ENCODE data around the gene REV3L. TPM values are rescaled to one million over a fixed set of nuclear protein-coding genes. Genes with fewer than 3 reads are reported as not detected.

Gene REV3L
- total and polyA plus RNA-seq, 2 donors (not counting 1 experiment from before 2014, with no cell fraction given), result 4.7 to 37.9 TPM

GRCh38 chr6:111444794-111445193, 38.2 kb downstream of the REV3L start:
- Histone ChIP-seq H3K4me1 (ENCODE audit: control insufficient read depth in 2 of 2, insufficient read depth in 2 of 2, low read length in 2 of 2) (peaks cover 12% of the 10 kb centered on the region in 2 donors), H3K9me3 (ENCODE audit: control extremely low read depth in 1 of 3, control insufficient read depth in 2 of 3, insufficient read depth in 1 of 3, low read length in 2 of 3) (no peaks in the 10 kb centered on the region), H3K4me2 (replicated peaks; ENCODE audit: low read depth, low read length, poor library complexity, severe bottlenecking) (no peak overlapping the region), H3K27ac (ENCODE audit: low read length in 2 of 2) (no peak overlapping the region), H3K9ac (ENCODE audit: low read length) (no peak overlapping the region), H3K36me3 (replicated peaks in 1 of 2; ENCODE audit: control extremely low read depth in 1 of 2, control insufficient read depth in 1 of 2, extremely low read depth in 1 of 2, insufficient read depth in 2 of 2, low read length in 1 of 2) (no peaks in the 10 kb centered on the region), H3K79me2 (ENCODE audit: control insufficient read depth, insufficient read depth, low read length) (peaks cover 55% of the 10 kb centered on the region), H3K4me3 (ENCODE audit: control extremely low read depth in 1 of 5, extremely low read depth in 1 of 5, insufficient read depth in 1 of 5, low read depth in 2 of 5, low read length in 4 of 5) (no peak overlapping the region), H4K20me1 (ENCODE audit: control insufficient read depth, insufficient read depth, low read length, poor library complexity, severe bottlenecking) (peaks cover 13% of the 10 kb centered on the region), H2AFZ (ENCODE audit: insufficient read depth, low read depth, low read length, poor library complexity, severe bottlenecking) (no peak overlapping the region), H3K27me3 (replicated peaks in 1 of 4; ENCODE audit: control extremely low read depth in 1 of 4, control insufficient read depth in 3 of 4, insufficient read depth in 4 of 4, low read length in 3 of 4) (no peaks in the 10 kb centered on the region)
- CTCF ChIA-PET, result no interaction called here
- WGBS (ENCODE audit: insufficient coverage), result no CpG with 5 or more reads among the region's 5 CpGs
- ATAC-seq (ENCODE audit: low read depth), result no peak
- peaks cover 25% of the 10 kb centered on the region for H3K4me1 Mint-ChIP-seq
- intact Hi-C loops (cut with micrococcal nuclease), result loop anchor here (5.0 kb wide), 2 partner anchors 33 to 37 kb away; no protein-coding TSS in a partner anchor
- H3K9me3 Mint-ChIP-seq (ENCODE audit: insufficient read depth), result no peaks in the 10 kb centered on the region
- no peak for TF ChIP-seq CTCF (IDR thresholded peaks at IDR 0.05)
- no peak for TF ChIP-seq EZH2 (IDR thresholded peaks at IDR 0.05; ENCODE audit: borderline replicate concordance, insufficient read depth, low read depth, low read length, poor library complexity, severe bottlenecking)
- no peaks in the 10 kb centered on the region for H3K27me3 Mint-ChIP-seq
- no peak for DNase-seq
- POLR2A ChIA-PET, result no interaction called here
- H3K4me3 Mint-ChIP-seq, result no peak overlapping the region
- H3K27ac Mint-ChIP-seq, result no peak overlapping the region

GRCh38 chr6:111441678-111442243, 41.3 kb downstream of the REV3L start:
- Histone ChIP-seq H3K4me1 (ENCODE audit: control insufficient read depth in 2 of 2, insufficient read depth in 2 of 2, low read length in 2 of 2) (peaks cover 12% of the 10 kb centered on the region in 2 donors), H3K4me2 (replicated peaks; ENCODE audit: low read depth, low read length, poor library complexity, severe bottlenecking) (peak overlapping the region; percentile 49), H3K9me3 (ENCODE audit: control extremely low read depth in 1 of 3, control insufficient read depth in 2 of 3, insufficient read depth in 1 of 3, low read length in 2 of 3) (no peaks in the 10 kb centered on the region), H3K9ac (ENCODE audit: low read length) (peak overlapping the region; percentile 5), H3K79me2 (ENCODE audit: control insufficient read depth, insufficient read depth, low read length) (peaks cover 45% of the 10 kb centered on the region), H3K4me3 (ENCODE audit: control extremely low read depth in 1 of 5, extremely low read depth in 1 of 5, insufficient read depth in 1 of 5, low read depth in 2 of 5, low read length in 4 of 5) (peak overlapping the region in 2 of 5 experiments; percentile 5 to 13), H4K20me1 (ENCODE audit: control insufficient read depth, insufficient read depth, low read length, poor library complexity, severe bottlenecking) (peaks cover 7% of the 10 kb centered on the region), H3K27me3 (replicated peaks in 1 of 4; ENCODE audit: control extremely low read depth in 1 of 4, control insufficient read depth in 3 of 4, insufficient read depth in 4 of 4, low read length in 3 of 4) (no peaks in the 10 kb centered on the region), H3K27ac (ENCODE audit: low read length in 2 of 2) (peak overlapping the region in 1 of 2 donors; percentile 33), H3K36me3 (replicated peaks in 1 of 2; ENCODE audit: control extremely low read depth in 1 of 2, control insufficient read depth in 1 of 2, extremely low read depth in 1 of 2, insufficient read depth in 2 of 2, low read length in 1 of 2) (no peaks in the 10 kb centered on the region), H2AFZ (ENCODE audit: insufficient read depth, low read depth, low read length, poor library complexity, severe bottlenecking) (peak overlapping the region; percentile 43)
- peak overlapping the region; percentile 71 for H3K4me3 Mint-ChIP-seq
- ChIA-PET POLR2A (no interaction called here), CTCF (interaction anchor here (0.6 to 1.3 kb wide), 3 partner anchors 36 to 199 kb away, joined by 3 to 4 read pairs (median 3); no protein-coding TSS in a partner anchor)
- H3K4me1 Mint-ChIP-seq, result peaks cover 27% of the 10 kb centered on the region
- WGBS (ENCODE audit: insufficient coverage), result no CpG with 5 or more reads among the region's 5 CpGs
- TF ChIP-seq EZH2 (IDR thresholded peaks at IDR 0.05; ENCODE audit: borderline replicate concordance, insufficient read depth, low read depth, low read length, poor library complexity, severe bottlenecking), result no peak
- TF ChIP-seq CTCF (IDR thresholded peaks at IDR 0.05), result no peak
- peak; percentile 81 for DNase-seq
- ATAC-seq (ENCODE audit: low read depth), result peak; percentile 76
- intact Hi-C loops (cut with micrococcal nuclease), result loop anchor here (5.0 kb wide), 2 partner anchors 34 to 36 kb away; no protein-coding TSS in a partner anchor
- H3K9me3 Mint-ChIP-seq (ENCODE audit: insufficient read depth), result no peaks in the 10 kb centered on the region
- no peaks in the 10 kb centered on the region for H3K27me3 Mint-ChIP-seq
- H3K27ac Mint-ChIP-seq, result peak overlapping the region; percentile 74
